HepG2 (cell line): Measurements from ENCODE around the gene ACOT4. TPM values are rescaled to one million over a fixed set of nuclear protein-coding genes. Genes with fewer than 3 reads are reported as not detected.

ENCODE experiments used
- DZIP1 ChIP-seq: sonication (generic); formaldehyde crosslinking; IDR thresholded peaks from 2 replicates; pipeline ENCODE4 v1.5.0; 2020; ENCODE audit warnings: mild to moderate bottlenecking, missing genetic modification reagents
- E2F1 ChIP-seq: sonication (generic); formaldehyde crosslinking; IDR thresholded peaks from 2 replicates; pipeline ENCODE4 v1.5.0; 2020; ENCODE audit warnings: missing genetic modification reagents
- FOXP1 ChIP-seq, 2 experiments: fragments of 450-650 bp in 1 of 2; IDR thresholded peaks; 2 replicates each; pipeline ENCODE4 v1.6.1; 2017 to 2018; ENCODE audit warnings: antibody characterized with exemption in 1 of 2
- GLI4 ChIP-seq: sonication (generic); formaldehyde crosslinking; IDR thresholded peaks from 2 replicates; pipeline ENCODE4 v1.5.1; 2020; ENCODE audit warnings: missing genetic modification reagents, mild to moderate bottlenecking, moderate library complexity, borderline replicate concordance
- IRF1 ChIP-seq: sonication (generic); formaldehyde crosslinking; IDR thresholded peaks from 2 replicates; pipeline ENCODE4 v1.4.0; 2020; ENCODE audit warnings: low read depth, mild to moderate bottlenecking, missing genetic modification reagents
- NFRKB ChIP-seq: fragments of 450-650 bp; IDR thresholded peaks from 2 replicates; pipeline ENCODE4 v1.6.1; 2017
- RXRB ChIP-seq: IDR thresholded peaks from 2 replicates; pipeline ENCODE4 v1.6.1; 2016; ENCODE audit warnings: borderline replicate concordance, missing genetic modification reagents, missing compliant biosample characterization
- SP2 ChIP-seq: sonication (generic); formaldehyde crosslinking; IDR thresholded peaks from 2 replicates; pipeline ENCODE4 v1.5.1; 2020; ENCODE audit warnings: mild to moderate bottlenecking, missing genetic modification reagents
- TAF15 ChIP-seq: fragments of 200-400 bp; formaldehyde crosslinking; IDR thresholded peaks from one replicate; pipeline ENCODE4 v1.6.1; 2018; ENCODE audit warnings: mild to moderate bottlenecking, low read depth, low read length; ENCODE audit not compliant: poor library complexity, severe bottlenecking
- ZBTB43 ChIP-seq: sonication (generic); formaldehyde crosslinking; conservative IDR thresholded peaks from 2 replicates; pipeline ENCODE4 v1.4.0; 2020; ENCODE audit warnings: missing genetic modification reagents
- ZNF18 ChIP-seq: sonication (generic); formaldehyde crosslinking; IDR thresholded peaks from 2 replicates; pipeline ENCODE4 v1.8.0; 2022; ENCODE audit warnings: mild to moderate bottlenecking, missing genetic modification reagents; ENCODE audit not compliant: insufficient replicate concordance
- ZNF543 ChIP-seq: sonication (generic); formaldehyde crosslinking; IDR thresholded peaks from 2 replicates; pipeline ENCODE4 v1.4.0; 2020; ENCODE audit warnings: mild to moderate bottlenecking, missing genetic modification reagents
- ZNF609 ChIP-seq: sonication (generic); formaldehyde crosslinking; IDR thresholded peaks from 2 replicates; pipeline ENCODE4 v1.4.0; 2020; ENCODE audit warnings: mild to moderate bottlenecking, missing genetic modification reagents, borderline replicate concordance
- ZNF839 ChIP-seq: sonication (generic); formaldehyde crosslinking; IDR thresholded peaks from 2 replicates; pipeline ENCODE4 v1.4.0; 2020; ENCODE audit warnings: missing genetic modification reagents, mild to moderate bottlenecking, borderline replicate concordance
- polyA plus RNA-seq, 8 experiments: library from polyadenylated mRNA; depleted of rRNA in 3 of 8; stranded (reverse) in 7 of 8; unstranded in 1 of 8; fragments of >200 nt; fragmentation: Illumina TruSeq in 4 of 8; extraction: Trizol in 4 of 8; gene quantifications; 2 replicates each; pipeline versions ENCODE4 v1.2.1 to v1.2.3, GENCODE V29; 2011 to 2016; ENCODE audit warnings: low read depth in 4 of 8, missing spikeins in 1 of 8, mixed read lengths in 1 of 8; ENCODE audit not compliant: insufficient read depth in 1 of 8
- total RNA-seq, 5 experiments: library from RNA; depleted of rRNA; stranded (reverse); fragments of >200 nt; fragmentation: Illumina TruSeq; extraction: Trizol; gene quantifications; 2 replicates each; pipeline ENCODE4 v1.2.3, GENCODE V29; 2016; ENCODE audit warnings: low read depth in 1 of 5

The ACOT4 gene
- total and polyA plus RNA-seq, 2 of the 13 experiments (the other 11 are each of a cell fraction or from before 2014, with no cell fraction given), result 0.04 to 0.05 TPM

- TF ChIP-seq ZNF609, result no peak; the same call in 1 of the 2 replicates
- TF ChIP-seq DZIP1 (CRISPR knock-in tag), result no peak
- TF ChIP-seq TAF15, result peak; percentile 49
- no peak for TF ChIP-seq ZNF543 (CRISPR knock-in tag)
- TF ChIP-seq ZBTB43, result no peak
- no peak for TF ChIP-seq IRF1
- no peak for TF ChIP-seq RXRB
- TF ChIP-seq ZNF18 (CRISPR knock-in tag), result no peak
- TF ChIP-seq ZNF839 (CRISPR knock-in tag), result no peak
- TF ChIP-seq GLI4 (CRISPR knock-in tag), result no peak
- no peak for TF ChIP-seq SP2 (CRISPR knock-in tag)
- TF ChIP-seq E2F1 (CRISPR knock-in tag), result no peak
- no peak for TF ChIP-seq FOXP1 (IDR thresholded peaks at IDR 0.05)
- no peak for TF ChIP-seq FOXP1 (CRISPR knock-in tag; IDR thresholded peaks at IDR 0.05)
- TF ChIP-seq NFRKB, result no peak
Measured at GRCh38 chr14:73644531-73645247, 53.0 kb downstream of the ACOT4 start, which contains the start of gene DNAL1 (continued).
